HCT116 (cell line): ENCODE data around the gene CNPY3. TPM values are rescaled to one million over a fixed set of nuclear protein-coding genes. Genes with fewer than 3 reads are reported as not detected.

Experiments used
- ATAC-seq: fragments of 200-7000 bp; cut with Tn5 transposase; 2 replicates; pipeline ENCODE4 v1.9.1; 2020; ENCODE audit warnings: mild to moderate bottlenecking, moderate library complexity
- BruUV-seq: library from RNA; stranded (reverse); fragments of 400-500 nt; replicated peaks from 2 replicates; lab custom pipeline; 2021; lab: Mats Ljungman, UMichigan
- CTCF ChIA-PET: fragments of 300-600 bp; sonication (Branson Sonifier 250); formaldehyde crosslinking; loops from one replicate; lab custom pipeline; 2021; ENCODE audit warnings: antibody characterized with exemption; lab: Charles Lee
- POLR2A ChIA-PET: fragments of 300-600, 350-600 bp; sonication (Branson Sonifier 250); formaldehyde crosslinking; loops from one replicate; lab custom pipeline; 2021; ENCODE audit warnings: antibody characterized with exemption; lab: Charles Lee
- RAD21 ChIA-PET, 2 experiments: fragments of 300-600 bp; sonication (Branson Sonifier 250); formaldehyde crosslinking; loops; one replicate each; lab custom pipeline; 2023; ENCODE audit warnings: low total read pairs in 2 of 2; ENCODE audit not compliant: uncharacterized antibody in 2 of 2, unreplicated experiment in 2 of 2, low non-redundant PET in 1 of 2; lab: Charles Lee
- DNase-seq: peaks from one replicate; pipeline ENCODE4 v3.0.0-alpha.2; 2010; ENCODE audit warnings: low read depth, low spot score
- H2AFZ ChIP-seq: fragments of 200-600 bp; shearing (Covaris generic), sonication (generic); 2 replicates; pipeline ENCODE4 v1.6.1; 2017; ENCODE audit warnings: low read depth, mixed run types, mixed read lengths, antibody characterized with exemption, low read length; ENCODE audit not compliant: poor library complexity, severe bottlenecking
- H3K27ac ChIP-seq: 2 replicates; pipeline ENCODE4 v1.5.1; 2012; ENCODE audit warnings: low read depth, low read length
- H3K27me3 ChIP-seq: fragments of 200-600 bp; sonication (generic); 2 replicates; pipeline ENCODE4 v1.6.1; 2016; ENCODE audit warnings: mixed run types, low read length, mixed read lengths; ENCODE audit not compliant: insufficient read depth
- H3K36me3 ChIP-seq, 2 experiments: fragments of 200-500 bp in 1 of 2; fragments of 200-600 bp in 1 of 2; sonication (Bioruptor generic) in 1 of 2; sonication (generic) in 1 of 2; 2 replicates each; pipeline versions ENCODE4 v1.5.1 to v1.6.1; 2014 to 2016; ENCODE audit warnings: low read length in 2 of 2, inconsistent platforms in 1 of 2, mixed read lengths in 1 of 2, mixed run types in 1 of 2; ENCODE audit not compliant: insufficient read depth in 2 of 2, control insufficient read depth in 1 of 2
- H3K4me1 ChIP-seq, 2 experiments: fragments of 200-600 bp in 1 of 2; sonication (generic) in 1 of 2; 2 replicates each; pipeline versions ENCODE4 v1.5.1 to v1.6.1; 2012 to 2017; ENCODE audit warnings: low read length in 2 of 2, inconsistent platforms in 1 of 2, mild to moderate bottlenecking in 1 of 2, mixed read lengths in 1 of 2, mixed run types in 1 of 2, moderate library complexity in 1 of 2; ENCODE audit not compliant: insufficient read depth in 2 of 2, control insufficient read depth in 1 of 2
- H3K4me2 ChIP-seq: fragments of 200-600 bp; sonication (generic); 2 replicates; pipeline ENCODE4 v1.6.1; 2017; ENCODE audit warnings: mixed run types, low read length, mixed read lengths
- H3K4me3 ChIP-seq, 2 experiments: fragments of 200-600 bp in 1 of 2; sonication (generic) in 1 of 2; replicated peaks in 1 of 2; 2 replicates each; pipeline ENCODE4 v1.5.1; 2011 to 2016; ENCODE audit warnings: low read length in 2 of 2, control low read depth in 1 of 2, low read depth in 1 of 2, mild to moderate bottlenecking in 1 of 2, mixed read lengths in 1 of 2, mixed run types in 1 of 2
- H3K79me2 ChIP-seq: fragments of 200-600 bp; sonication (generic); 2 replicates; pipeline ENCODE4 v1.6.1; 2017; ENCODE audit warnings: mild to moderate bottlenecking, mixed run types, low read length, moderate library complexity, mixed read lengths; ENCODE audit not compliant: insufficient read depth
- H3K9ac ChIP-seq: fragments of 200-600 bp; sonication (generic); 2 replicates; pipeline ENCODE4 v1.6.1; 2016; ENCODE audit warnings: low read length, mixed read lengths
- H3K9me2 ChIP-seq: fragments of 200-600 bp; sonication (generic), shearing (Covaris generic); 2 replicates; pipeline ENCODE4 v1.6.1; 2017; ENCODE audit warnings: mixed run types, mild to moderate bottlenecking, moderate library complexity; ENCODE audit not compliant: insufficient read depth
- H3K9me3 ChIP-seq, 2 experiments: fragments of 200-500 bp in 1 of 2; fragments of 200-600 bp in 1 of 2; sonication (Bioruptor generic) in 1 of 2; sonication (generic) in 1 of 2; 2 replicates each; pipeline ENCODE4 v1.6.1; 2014 to 2017; ENCODE audit warnings: low read length in 2 of 2, mixed read lengths in 2 of 2, inconsistent platforms in 1 of 2, low read depth in 1 of 2, mild to moderate bottlenecking in 1 of 2, mixed run types in 1 of 2, moderate library complexity in 1 of 2; ENCODE audit not compliant: control insufficient read depth in 1 of 2, insufficient read depth in 1 of 2
- H4K20me1 ChIP-seq: fragments of 200-600 bp; sonication (generic), shearing (Covaris generic); 2 replicates; pipeline ENCODE4 v1.6.1; 2017; ENCODE audit warnings: mixed run types, mild to moderate bottlenecking, moderate library complexity; ENCODE audit not compliant: insufficient read depth
- CBX3 ChIP-seq: IDR thresholded peaks from 2 replicates; pipeline ENCODE4 v1.6.1; 2012; ENCODE audit warnings: low read depth
- CEBPB ChIP-seq: IDR thresholded peaks from 2 replicates; pipeline ENCODE4 v1.6.1; 2012; ENCODE audit warnings: low read depth
- EGR1 ChIP-seq: IDR thresholded peaks from 2 replicates; pipeline ENCODE4 v1.6.1; 2012; ENCODE audit warnings: low read depth
- ELF1 ChIP-seq: IDR thresholded peaks from 2 replicates; pipeline ENCODE4 v1.6.1; 2012; ENCODE audit warnings: low read depth, borderline replicate concordance
- EZH2 ChIP-seq: fragments of 200-600 bp; sonication (generic); IDR thresholded peaks from 2 replicates; pipeline ENCODE4 v1.6.1; 2017; ENCODE audit warnings: antibody characterized with exemption, mixed run types
- FOSL1 ChIP-seq: IDR thresholded peaks from 2 replicates; pipeline ENCODE4 v1.6.1; 2012; ENCODE audit warnings: low read depth
- JUND ChIP-seq: IDR thresholded peaks from 2 replicates; pipeline ENCODE4 v1.6.1; 2012
- POLR2A ChIP-seq: IDR thresholded peaks from 2 replicates; pipeline ENCODE4 v1.7.0; 2011; ENCODE audit warnings: borderline replicate concordance; ENCODE audit not compliant: insufficient read depth, insufficient read length; ENCODE audit errors: extremely low read depth
- RAD21 ChIP-seq: IDR thresholded peaks from 2 replicates; pipeline ENCODE4 v1.6.1; 2012; ENCODE audit warnings: low read depth, mild to moderate bottlenecking
- SIN3A ChIP-seq: IDR thresholded peaks from 2 replicates; pipeline ENCODE4 v1.6.1; 2012; ENCODE audit warnings: low read depth
- SP1 ChIP-seq: IDR thresholded peaks from 2 replicates; pipeline ENCODE4 v1.6.1; 2012; ENCODE audit warnings: low read depth
- YY1 ChIP-seq: IDR thresholded peaks from 2 replicates; pipeline ENCODE4 v1.6.1; 2011; ENCODE audit warnings: low read length, low read depth, moderate library complexity, mild to moderate bottlenecking; ENCODE audit not compliant: insufficient replicate concordance; ENCODE audit errors: extremely low read depth
- ZFX ChIP-seq: fragments of 450-650 bp; IDR thresholded peaks from 2 replicates; pipeline ENCODE4 v1.6.1; 2017
- ZNF274 ChIP-seq: fragments of 200-500 bp; sonication (Bioruptor generic); IDR thresholded peaks from 2 replicates; pipeline ENCODE4 v1.6.1; 2014; ENCODE audit warnings: mild to moderate bottlenecking, low read depth, low read length, inconsistent platforms
- intact Hi-C: fragments of 100-400 bp; cut with micrococcal nuclease; formaldehyde crosslinking; loops from 2 replicates; pipeline ENCODE4 v1.10.0; 2022
- total RNA-seq: library from RNA; stranded (reverse); gene quantifications from one replicate; pipeline ENCODE4 v1.2.1, GENCODE V29; 2021; ENCODE audit not compliant: unreplicated experiment
- TF ChIP-seq, protein P1 (sequence below), 3 experiments: fragments of 200-600 bp in 1 of 3; sonication (generic) in 1 of 3; IDR thresholded peaks in 2 of 3; conservative IDR thresholded peaks in 1 of 3; 2 replicates each; pipeline ENCODE4 v1.5.1; 2012 to 2017; ENCODE audit warnings: low read depth in 2 of 3, low read length in 2 of 3, antibody characterized with exemption in 1 of 3, borderline replicate concordance in 1 of 3, control low read depth in 1 of 3, mild to moderate bottlenecking in 1 of 3, mixed read lengths in 1 of 3, mixed run types in 1 of 3, moderate library complexity in 1 of 3; ENCODE audit not compliant: insufficient read depth in 1 of 3
- TF ChIP-seq, protein P2 (sequence below): IDR thresholded peaks from 2 replicates; pipeline ENCODE4 v1.6.1; 2012
- TF ChIP-seq, protein P3 (sequence below): IDR thresholded peaks from 2 replicates; pipeline ENCODE4 v1.6.1; 2012; ENCODE audit warnings: low read depth

The CNPY3 gene
- total RNA-seq, 1 experiment from 2014 or later: 49.1 TPM

DNA sequence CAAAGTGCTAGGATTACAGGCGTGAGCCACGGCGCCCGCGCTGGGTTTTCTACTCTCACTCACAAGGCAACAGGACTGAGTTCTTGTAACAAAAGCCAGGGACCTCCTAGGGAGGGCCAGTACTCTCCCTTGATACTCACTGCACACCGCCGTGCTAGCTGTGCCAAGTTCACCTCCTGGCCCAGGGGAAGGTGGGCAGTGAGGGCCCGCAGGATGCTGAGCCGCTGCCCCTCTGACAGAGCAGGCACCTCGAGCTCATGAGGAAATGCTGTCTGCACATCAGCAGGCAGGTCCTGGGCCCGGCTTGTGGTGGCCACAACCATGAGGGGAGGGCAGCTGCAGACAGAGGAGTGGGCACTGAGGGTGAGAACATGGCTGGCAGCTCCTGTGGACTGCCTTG, 37.9 kb downstream of the CNPY3 start:
- TF ChIP-seq, protein P1, sequence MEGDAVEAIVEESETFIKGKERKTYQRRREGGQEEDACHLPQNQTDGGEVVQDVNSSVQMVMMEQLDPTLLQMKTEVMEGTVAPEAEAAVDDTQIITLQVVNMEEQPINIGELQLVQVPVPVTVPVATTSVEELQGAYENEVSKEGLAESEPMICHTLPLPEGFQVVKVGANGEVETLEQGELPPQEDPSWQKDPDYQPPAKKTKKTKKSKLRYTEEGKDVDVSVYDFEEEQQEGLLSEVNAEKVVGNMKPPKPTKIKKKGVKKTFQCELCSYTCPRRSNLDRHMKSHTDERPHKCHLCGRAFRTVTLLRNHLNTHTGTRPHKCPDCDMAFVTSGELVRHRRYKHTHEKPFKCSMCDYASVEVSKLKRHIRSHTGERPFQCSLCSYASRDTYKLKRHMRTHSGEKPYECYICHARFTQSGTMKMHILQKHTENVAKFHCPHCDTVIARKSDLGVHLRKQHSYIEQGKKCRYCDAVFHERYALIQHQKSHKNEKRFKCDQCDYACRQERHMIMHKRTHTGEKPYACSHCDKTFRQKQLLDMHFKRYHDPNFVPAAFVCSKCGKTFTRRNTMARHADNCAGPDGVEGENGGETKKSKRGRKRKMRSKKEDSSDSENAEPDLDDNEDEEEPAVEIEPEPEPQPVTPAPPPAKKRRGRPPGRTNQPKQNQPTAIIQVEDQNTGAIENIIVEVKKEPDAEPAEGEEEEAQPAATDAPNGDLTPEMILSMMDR (IDR thresholded peaks at IDR 0.05 in 2 of 3, conservative IDR thresholded peaks at IDR 0.05 in 1 of 3; ENCODE audit: borderline replicate concordance in 1 of 3, insufficient read depth in 1 of 3, low read depth in 2 of 3, low read length in 2 of 3): no peak
- TF ChIP-seq JUND: no peak
- TF ChIP-seq EZH2: no peak
- TF ChIP-seq SIN3A: no peak
- no peak for TF ChIP-seq EGR1
- TF ChIP-seq SP1: no peak
- no peak for TF ChIP-seq ZNF274
- no peak for TF ChIP-seq FOSL1
- no peak for TF ChIP-seq POLR2A
- no peak for TF ChIP-seq RAD21
- TF ChIP-seq CBX3: no peak
- no peak for TF ChIP-seq ELF1
- no peak for TF ChIP-seq YY1
- TF ChIP-seq ZFX: no peak
- TF ChIP-seq, protein P2, sequence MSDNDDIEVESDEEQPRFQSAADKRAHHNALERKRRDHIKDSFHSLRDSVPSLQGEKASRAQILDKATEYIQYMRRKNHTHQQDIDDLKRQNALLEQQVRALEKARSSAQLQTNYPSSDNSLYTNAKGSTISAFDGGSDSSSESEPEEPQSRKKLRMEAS: no peak
- no peak for TF ChIP-seq CEBPB
- TF ChIP-seq, protein P3, sequence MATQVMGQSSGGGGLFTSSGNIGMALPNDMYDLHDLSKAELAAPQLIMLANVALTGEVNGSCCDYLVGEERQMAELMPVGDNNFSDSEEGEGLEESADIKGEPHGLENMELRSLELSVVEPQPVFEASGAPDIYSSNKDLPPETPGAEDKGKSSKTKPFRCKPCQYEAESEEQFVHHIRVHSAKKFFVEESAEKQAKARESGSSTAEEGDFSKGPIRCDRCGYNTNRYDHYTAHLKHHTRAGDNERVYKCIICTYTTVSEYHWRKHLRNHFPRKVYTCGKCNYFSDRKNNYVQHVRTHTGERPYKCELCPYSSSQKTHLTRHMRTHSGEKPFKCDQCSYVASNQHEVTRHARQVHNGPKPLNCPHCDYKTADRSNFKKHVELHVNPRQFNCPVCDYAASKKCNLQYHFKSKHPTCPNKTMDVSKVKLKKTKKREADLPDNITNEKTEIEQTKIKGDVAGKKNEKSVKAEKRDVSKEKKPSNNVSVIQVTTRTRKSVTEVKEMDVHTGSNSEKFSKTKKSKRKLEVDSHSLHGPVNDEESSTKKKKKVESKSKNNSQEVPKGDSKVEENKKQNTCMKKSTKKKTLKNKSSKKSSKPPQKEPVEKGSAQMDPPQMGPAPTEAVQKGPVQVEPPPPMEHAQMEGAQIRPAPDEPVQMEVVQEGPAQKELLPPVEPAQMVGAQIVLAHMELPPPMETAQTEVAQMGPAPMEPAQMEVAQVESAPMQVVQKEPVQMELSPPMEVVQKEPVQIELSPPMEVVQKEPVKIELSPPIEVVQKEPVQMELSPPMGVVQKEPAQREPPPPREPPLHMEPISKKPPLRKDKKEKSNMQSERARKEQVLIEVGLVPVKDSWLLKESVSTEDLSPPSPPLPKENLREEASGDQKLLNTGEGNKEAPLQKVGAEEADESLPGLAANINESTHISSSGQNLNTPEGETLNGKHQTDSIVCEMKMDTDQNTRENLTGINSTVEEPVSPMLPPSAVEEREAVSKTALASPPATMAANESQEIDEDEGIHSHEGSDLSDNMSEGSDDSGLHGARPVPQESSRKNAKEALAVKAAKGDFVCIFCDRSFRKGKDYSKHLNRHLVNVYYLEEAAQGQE: no peak
- RAD21 ChIA-PET: no interaction called here
- Histone ChIP-seq H3K4me1 (peaks cover 15 to 27% of the 10 kb centered on the region in 2 experiments), H3K27me3 (no peaks in the 10 kb centered on the region), H3K9me3 (no peaks in the 10 kb centered on the region), H3K79me2 (no peaks in the 10 kb centered on the region), H3K4me2 (no peak overlapping the region), H3K27ac (no peak overlapping the region), H4K20me1 (no peaks in the 10 kb centered on the region), H3K36me3 (peaks cover 0 to 3% of the 10 kb centered on the region in 2 experiments; a peak in 2 of 4 replicates), H3K9me2 (no peaks in the 10 kb centered on the region), H2AFZ (no peak overlapping the region), H3K9ac (no peak overlapping the region), H3K4me3 (no peak overlapping the region)
- POLR2A ChIA-PET: no interaction called here
- ATAC-seq: no peak
- intact Hi-C loops: no loop called here
- no TSS peak for BruUV-seq
- CTCF ChIA-PET: no interaction called here
- DNase-seq: no peak
